AG09309 (cell line): ENCODE measurements around the gene DDX56.

Experiments used
- DNase-seq: peaks from one replicate; pipeline ENCODE4 v3.0.0-alpha.2; 2010; ENCODE audit warnings: low read depth
- H3K4me3 ChIP-seq: 2 replicates; pipeline ENCODE4 v1.5.1; 2011; ENCODE audit warnings: mild to moderate bottlenecking, low read depth, low read length, moderate library complexity; ENCODE audit not compliant: control insufficient read depth
- TF ChIP-seq, protein P1 (sequence below): IDR thresholded peaks from 2 replicates; pipeline ENCODE4 v1.5.1; 2011; ENCODE audit warnings: mild to moderate bottlenecking, low read depth, low read length, inconsistent platforms; ENCODE audit not compliant: insufficient read depth, control insufficient read depth; ENCODE audit errors: missing control alignments

DDX56 gene

GRCh38 chr7:44531421-44532380, 42.0 kb downstream of the DDX56 start:
- TF ChIP-seq, protein P1, sequence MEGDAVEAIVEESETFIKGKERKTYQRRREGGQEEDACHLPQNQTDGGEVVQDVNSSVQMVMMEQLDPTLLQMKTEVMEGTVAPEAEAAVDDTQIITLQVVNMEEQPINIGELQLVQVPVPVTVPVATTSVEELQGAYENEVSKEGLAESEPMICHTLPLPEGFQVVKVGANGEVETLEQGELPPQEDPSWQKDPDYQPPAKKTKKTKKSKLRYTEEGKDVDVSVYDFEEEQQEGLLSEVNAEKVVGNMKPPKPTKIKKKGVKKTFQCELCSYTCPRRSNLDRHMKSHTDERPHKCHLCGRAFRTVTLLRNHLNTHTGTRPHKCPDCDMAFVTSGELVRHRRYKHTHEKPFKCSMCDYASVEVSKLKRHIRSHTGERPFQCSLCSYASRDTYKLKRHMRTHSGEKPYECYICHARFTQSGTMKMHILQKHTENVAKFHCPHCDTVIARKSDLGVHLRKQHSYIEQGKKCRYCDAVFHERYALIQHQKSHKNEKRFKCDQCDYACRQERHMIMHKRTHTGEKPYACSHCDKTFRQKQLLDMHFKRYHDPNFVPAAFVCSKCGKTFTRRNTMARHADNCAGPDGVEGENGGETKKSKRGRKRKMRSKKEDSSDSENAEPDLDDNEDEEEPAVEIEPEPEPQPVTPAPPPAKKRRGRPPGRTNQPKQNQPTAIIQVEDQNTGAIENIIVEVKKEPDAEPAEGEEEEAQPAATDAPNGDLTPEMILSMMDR = no peak
- H3K4me3 ChIP-seq = no peak overlapping the region
- no peak for DNase-seq

DNA sequence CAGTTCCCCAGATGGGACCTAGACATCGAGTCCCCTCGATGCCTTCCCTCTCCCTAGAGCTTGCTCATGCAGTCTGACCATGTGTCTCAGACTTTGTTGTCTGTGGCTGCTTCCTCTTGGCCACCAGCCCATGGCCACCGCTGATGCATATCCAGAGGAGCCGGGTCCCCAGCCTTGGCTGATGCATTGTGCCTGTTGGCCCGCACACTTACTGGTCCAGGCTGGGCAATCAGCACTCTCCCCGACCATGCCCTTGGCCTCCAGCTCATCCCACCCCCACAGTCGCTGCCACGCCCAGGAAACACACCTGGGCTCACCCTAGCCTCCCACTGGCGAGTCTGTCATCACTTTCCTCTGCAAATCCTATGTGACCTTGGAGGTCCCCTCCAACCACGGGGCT, 42.7 kb downstream of the DDX56 start:
- DNase-seq = no peak
- H3K4me3 ChIP-seq = no peak overlapping the region
- TF ChIP-seq, protein P1 = no peak

GRCh38 chr7:44524811-44525388, 48.8 kb downstream of the DDX56 start:
- TF ChIP-seq, protein P1 = no peak
- no peak overlapping the region for H3K4me3 ChIP-seq
- DNase-seq = no peak

DNA sequence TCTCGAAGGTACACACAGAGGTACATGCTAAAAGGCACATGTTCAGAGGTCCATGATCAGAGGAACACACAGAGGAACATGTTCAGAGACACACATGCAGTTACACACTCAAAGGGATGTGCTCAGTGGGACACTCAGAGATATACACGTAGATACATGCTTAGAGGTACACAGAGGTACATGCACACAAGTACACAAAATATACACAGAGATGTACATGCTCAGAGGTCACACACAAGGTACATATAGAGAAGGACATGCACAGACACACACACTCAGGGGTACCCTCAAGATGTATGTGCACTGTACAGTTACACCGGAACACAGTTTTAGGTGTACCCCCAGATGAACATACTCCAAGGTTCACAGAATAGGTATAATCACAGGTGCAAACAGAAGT, 51.4 kb downstream of the DDX56 start:
- TF ChIP-seq, protein P1 = no peak
- no peak for DNase-seq
- no peak overlapping the region for H3K4me3 ChIP-seq

- no peak overlapping the region for H3K4me3 ChIP-seq
- TF ChIP-seq, protein P1 = no peak
- no peak for DNase-seq
Measured at GRCh38 chr7:44521347-44522095, 52.2 kb downstream of the DDX56 start.

DNA sequence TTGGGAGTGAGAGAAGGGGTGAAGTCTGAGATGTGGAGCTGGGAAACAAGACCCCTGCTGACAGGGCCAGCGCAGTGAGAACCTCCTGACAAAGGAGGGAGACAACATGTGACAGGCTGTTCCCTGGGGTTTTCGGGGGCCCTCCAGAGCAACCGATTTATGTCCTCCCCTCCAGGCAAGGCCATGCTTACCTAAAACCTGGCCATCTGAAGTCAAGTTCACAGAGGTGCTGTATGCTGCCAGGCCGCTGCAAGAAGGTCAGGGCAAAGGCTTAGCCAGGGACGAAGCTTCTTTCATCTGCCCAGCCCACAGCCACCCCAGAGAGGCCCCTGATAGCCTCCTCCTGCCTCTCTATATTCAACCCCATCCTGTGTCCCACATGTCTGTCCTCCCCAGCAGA, 53.1 kb downstream of the DDX56 start:
- TF ChIP-seq, protein P1 = no peak
- DNase-seq = no peak
- no peak overlapping the region for H3K4me3 ChIP-seq
